ENCODE results near the gene PTGFRN. TPM values are rescaled to one million over a fixed set of nuclear protein-coding genes. Genes with fewer than 3 reads are reported as not detected.
"Not testable (repeated sequence)": the region's sequence is repeated elsewhere in the genome, so short reads cannot be mapped to it uniquely, and the experiment has no call there.

Gene PTGFRN
- total RNA-seq: 111 TPM
- long read RNA-seq, full-length matches to known transcripts: 24 of 65 reads
- long read RNA-seq, partial matches to known transcripts: 19 of 65 reads
- long read RNA-seq, other reads (novel, unspliced or antisense): 22 of 65 reads

- intact Hi-C loops (cut with micrococcal nuclease): no loop called here
- H3K36me3 ChIP-seq: no peaks in the 10 kb centered on the region
- H3K27ac ChIP-seq (replicated peaks): peak within 1 kb of the TSS; percentile 92
- H3K27me3 ChIP-seq (ENCODE audit: low read depth): no peaks in the 10 kb centered on the region
- peak; percentile 77 for DNase-seq
- H3K4me1 ChIP-seq: peaks cover 58% of the 10 kb centered on the region
- TF ChIP-seq, protein P1, sequence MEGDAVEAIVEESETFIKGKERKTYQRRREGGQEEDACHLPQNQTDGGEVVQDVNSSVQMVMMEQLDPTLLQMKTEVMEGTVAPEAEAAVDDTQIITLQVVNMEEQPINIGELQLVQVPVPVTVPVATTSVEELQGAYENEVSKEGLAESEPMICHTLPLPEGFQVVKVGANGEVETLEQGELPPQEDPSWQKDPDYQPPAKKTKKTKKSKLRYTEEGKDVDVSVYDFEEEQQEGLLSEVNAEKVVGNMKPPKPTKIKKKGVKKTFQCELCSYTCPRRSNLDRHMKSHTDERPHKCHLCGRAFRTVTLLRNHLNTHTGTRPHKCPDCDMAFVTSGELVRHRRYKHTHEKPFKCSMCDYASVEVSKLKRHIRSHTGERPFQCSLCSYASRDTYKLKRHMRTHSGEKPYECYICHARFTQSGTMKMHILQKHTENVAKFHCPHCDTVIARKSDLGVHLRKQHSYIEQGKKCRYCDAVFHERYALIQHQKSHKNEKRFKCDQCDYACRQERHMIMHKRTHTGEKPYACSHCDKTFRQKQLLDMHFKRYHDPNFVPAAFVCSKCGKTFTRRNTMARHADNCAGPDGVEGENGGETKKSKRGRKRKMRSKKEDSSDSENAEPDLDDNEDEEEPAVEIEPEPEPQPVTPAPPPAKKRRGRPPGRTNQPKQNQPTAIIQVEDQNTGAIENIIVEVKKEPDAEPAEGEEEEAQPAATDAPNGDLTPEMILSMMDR (IDR thresholded peaks at IDR 0.05; ENCODE audit: borderline replicate concordance): no peak
- no peaks in the 10 kb centered on the region for H3K9me3 ChIP-seq (replicated peaks)
- H3K4me3 ChIP-seq: peak within 1 kb of the TSS; percentile 85
Measured at GRCh38 chr1:116909512-116910378, at the start of gene PTGFRN. Gene PTGFRN (plus strand): TSS chr1:116909916. CDS start chr1:116910204, 288 bp downstream.

DNA sequence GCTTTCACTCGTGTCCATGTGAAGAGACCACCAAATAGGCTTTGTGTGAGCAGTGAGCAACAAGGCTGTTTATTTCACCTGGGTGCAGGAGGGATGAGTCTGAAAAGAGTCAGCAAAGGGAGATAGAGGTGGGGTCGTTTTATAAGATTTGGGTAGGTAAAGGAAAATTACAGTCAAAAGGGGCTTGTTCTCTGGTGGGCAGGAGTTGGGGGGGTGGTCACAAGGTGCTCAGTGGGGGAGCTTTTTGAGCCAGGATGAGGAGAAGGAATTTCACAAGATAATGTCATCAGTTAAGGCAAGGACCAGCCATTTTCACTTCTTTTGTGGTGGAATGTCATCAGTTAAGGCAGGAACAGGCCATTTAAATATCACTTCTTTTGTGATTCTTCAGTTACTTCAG is 49.5 kb upstream of the PTGFRN start:
- DNase-seq; H3K27ac ChIP-seq (replicated peaks); H3K4me1 ChIP-seq; intact Hi-C loops (cut with micrococcal nuclease); H3K4me3 ChIP-seq; H3K9me3 ChIP-seq (replicated peaks); H3K36me3 ChIP-seq; H3K27me3 ChIP-seq (ENCODE audit: low read depth): not testable (repeated sequence)

DNA sequence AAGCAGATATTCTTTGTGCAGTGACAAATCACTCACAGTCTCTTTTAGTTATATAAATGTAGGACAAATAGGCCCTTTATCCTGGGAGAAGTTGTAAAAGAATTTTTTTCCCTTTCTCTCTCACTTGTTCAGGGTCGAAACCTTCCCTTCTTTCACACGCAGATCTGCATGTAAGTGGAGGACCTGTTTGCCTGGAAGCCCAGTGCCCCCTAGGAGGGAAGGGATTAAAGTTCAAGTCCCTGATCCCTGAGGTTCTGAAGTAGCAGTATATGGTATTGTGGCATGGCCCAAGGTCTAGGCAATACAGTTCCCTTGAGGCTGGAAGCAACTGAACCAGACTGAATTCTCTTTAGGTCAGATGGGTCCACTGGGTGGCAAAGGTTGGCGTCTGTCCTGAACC is 48.6 kb upstream of the PTGFRN start:
- peaks cover 8% of the 10 kb centered on the region for H3K9me3 ChIP-seq (replicated peaks)
- H3K36me3 ChIP-seq: no peaks in the 10 kb centered on the region
- TF ChIP-seq, protein P1 (IDR thresholded peaks at IDR 0.05; ENCODE audit: borderline replicate concordance): no peak
- no peak overlapping the region for H3K4me3 ChIP-seq
- H3K27ac ChIP-seq (replicated peaks): no peak overlapping the region
- H3K27me3 ChIP-seq (ENCODE audit: low read depth): no peaks in the 10 kb centered on the region
- intact Hi-C loops (cut with micrococcal nuclease): no loop called here
- no peak for DNase-seq
- peaks cover under 1% of the 10 kb centered on the region for H3K4me1 ChIP-seq

- H3K4me1 ChIP-seq; H3K27ac ChIP-seq (replicated peaks); H3K36me3 ChIP-seq; DNase-seq; H3K4me3 ChIP-seq; H3K27me3 ChIP-seq (ENCODE audit: low read depth); intact Hi-C loops (cut with micrococcal nuclease): not testable (repeated sequence)
- H3K9me3 ChIP-seq (replicated peaks): peaks cover 18% of the 10 kb centered on the region
Measured at GRCh38 chr1:116863031-116863430, 46.7 kb upstream of the PTGFRN start.

- H3K27me3 ChIP-seq (ENCODE audit: low read depth); H3K36me3 ChIP-seq; intact Hi-C loops (cut with micrococcal nuclease); H3K4me1 ChIP-seq; H3K27ac ChIP-seq (replicated peaks); H3K4me3 ChIP-seq; DNase-seq: not testable (repeated sequence)
- peaks cover 18% of the 10 kb centered on the region for H3K9me3 ChIP-seq (replicated peaks)
Measured at GRCh38 chr1:116866478-116866877, 43.2 kb upstream of the PTGFRN start.

DNA sequence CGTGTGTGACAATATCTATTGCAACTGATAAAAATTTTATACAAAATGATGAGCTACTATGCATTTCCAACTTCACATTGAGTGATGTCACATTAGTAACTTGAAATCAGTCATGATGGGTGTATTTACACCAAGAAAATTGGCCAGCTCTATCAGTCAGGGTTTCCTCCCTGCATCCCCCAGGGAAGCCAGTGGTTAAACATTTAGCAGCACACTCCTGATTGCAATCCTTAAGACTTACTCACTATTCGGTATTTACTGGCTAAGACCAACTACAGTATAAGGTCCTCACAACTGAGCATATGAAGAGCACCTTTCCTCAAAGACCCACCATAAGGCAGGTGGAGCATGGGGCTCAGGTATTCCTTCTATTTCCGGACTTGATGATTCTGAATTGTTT is 41.3 kb upstream of the PTGFRN start:
- no peak overlapping the region for H3K4me3 ChIP-seq
- no peak overlapping the region for H3K27ac ChIP-seq (replicated peaks)
- intact Hi-C loops (cut with micrococcal nuclease): no loop called here

More for the DNA sequence above, 41.3 kb upstream of the PTGFRN start:
- DNase-seq: no peak
- TF ChIP-seq, protein P1 (IDR thresholded peaks at IDR 0.05; ENCODE audit: borderline replicate concordance): no peak
- H3K27me3 ChIP-seq (ENCODE audit: low read depth): no peaks in the 10 kb centered on the region
- H3K4me1 ChIP-seq: peaks cover 4% of the 10 kb centered on the region
- no peaks in the 10 kb centered on the region for H3K36me3 ChIP-seq
- peaks cover 18% of the 10 kb centered on the region for H3K9me3 ChIP-seq (replicated peaks)
